Measurements from ENCODE around the gene RHCE.
"Not testable (repeated sequence)": the region's sequence is repeated elsewhere in the genome, so short reads cannot be mapped to it uniquely, and the experiment has no call there.

The RHCE gene

DNA sequence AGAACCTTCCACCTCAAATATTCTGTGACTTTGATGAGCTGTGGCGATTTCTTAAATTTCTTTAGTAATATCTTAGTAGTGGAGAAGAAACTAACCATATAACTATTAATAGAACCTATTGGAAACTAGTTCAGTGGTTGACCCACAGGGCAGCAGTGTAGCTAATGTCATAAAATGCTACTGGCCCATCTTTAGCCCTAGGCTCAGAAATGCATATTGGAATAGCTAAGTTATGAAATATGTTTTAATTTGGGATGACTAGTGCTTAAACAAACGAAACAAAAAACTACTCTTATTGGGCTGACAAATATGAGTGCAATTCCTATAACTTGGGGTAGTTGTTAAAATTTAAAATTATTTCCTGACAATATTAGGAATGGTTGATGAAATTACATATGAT is 30.3 kb upstream of the RHCE start:
- Histone ChIP-seq H3K4ac (ENCODE audit: low read depth, low read length) (no peak overlapping the region), H3K79me2 (ENCODE audit: control insufficient read depth, insufficient read depth, low read length) (no peaks in the 10 kb centered on the region), H3K4me3 (ENCODE audit: low read length) (no peak overlapping the region), H3K9ac (ENCODE audit: low read length) (no peak overlapping the region), H2BK5ac (ENCODE audit: low read length) (no peak overlapping the region), H3K18ac (ENCODE audit: low read length) (no peak overlapping the region), H3K27me3 (ENCODE audit: insufficient read depth, low read length, poor library complexity) (no peaks in the 10 kb centered on the region), H3K27ac (ENCODE audit: low read depth, low read length) (no peak overlapping the region), H4K5ac (ENCODE audit: low read length) (no peak overlapping the region), H2BK15ac (replicated peaks; ENCODE audit: low read depth) (no peak overlapping the region), H3K4me2 (ENCODE audit: low read length) (no peak overlapping the region), H3K56ac (ENCODE audit: low read length) (no peak overlapping the region), H3K79me1 (ENCODE audit: low read length) (no peaks in the 10 kb centered on the region), H3K23ac (ENCODE audit: low read length) (no peak overlapping the region), H2AK5ac (ENCODE audit: low read length) (no peak overlapping the region), H4K8ac (ENCODE audit: low read depth, low read length) (no peak overlapping the region), H3K4me1 (ENCODE audit: control insufficient read depth, low read depth, low read length) (no peaks in the 10 kb centered on the region), H3K36me3 (ENCODE audit: control insufficient read depth, insufficient read depth, low read length) (no peaks in the 10 kb centered on the region), H2BK120ac (ENCODE audit: low read depth, low read length) (no peak overlapping the region)
- no CpG with 5 or more reads among the region's 2 CpGs for WGBS (ENCODE audit: extremely low coverage, insufficient coverage, low lambda C conversion rate)
- no peak for DNase-seq

DNA sequence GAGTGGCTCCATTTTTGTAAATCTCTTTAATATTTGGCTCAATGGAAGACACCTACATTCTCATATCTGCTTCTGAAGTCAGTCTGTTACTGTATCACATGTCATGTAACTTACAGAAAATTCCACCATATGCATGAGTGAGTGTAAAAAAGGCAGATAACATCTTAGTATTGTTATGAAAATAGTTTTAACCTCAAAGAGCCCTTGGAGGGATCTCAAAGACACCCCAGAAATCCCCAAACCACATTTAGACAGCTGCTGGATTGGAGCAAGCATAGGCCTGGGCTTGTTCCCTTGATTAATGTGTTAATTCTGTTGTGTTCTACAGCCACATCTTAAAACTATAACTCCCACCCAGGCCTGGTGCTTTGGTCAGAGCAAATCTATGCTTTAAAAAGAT is 26.9 kb upstream of the RHCE start:
- no peak overlapping the region for H3K9ac ChIP-seq (ENCODE audit: low read length)
- no peak overlapping the region for H3K4me2 ChIP-seq (ENCODE audit: low read length)
- H2BK120ac ChIP-seq (ENCODE audit: low read depth, low read length) = no peak overlapping the region
- no peak overlapping the region for H3K56ac ChIP-seq (ENCODE audit: low read length)
- no peak overlapping the region for H3K4me3 ChIP-seq (ENCODE audit: low read length)
- no peaks in the 10 kb centered on the region for H3K79me1 ChIP-seq (ENCODE audit: low read length)
- no peaks in the 10 kb centered on the region for H3K79me2 ChIP-seq (ENCODE audit: control insufficient read depth, insufficient read depth, low read length)
- H2BK15ac ChIP-seq (replicated peaks; ENCODE audit: low read depth) = no peak overlapping the region
- H3K36me3 ChIP-seq (ENCODE audit: control insufficient read depth, insufficient read depth, low read length) = no peaks in the 10 kb centered on the region
- H2AK5ac ChIP-seq (ENCODE audit: low read length) = no peak overlapping the region
- H3K27ac ChIP-seq (ENCODE audit: low read depth, low read length) = no peak overlapping the region
- H4K5ac ChIP-seq (ENCODE audit: low read length) = no peak overlapping the region
- H3K4me1 ChIP-seq (ENCODE audit: control insufficient read depth, low read depth, low read length) = no peaks in the 10 kb centered on the region
- DNase-seq = no peak
- no peak overlapping the region for H3K18ac ChIP-seq (ENCODE audit: low read length)
- H2BK5ac ChIP-seq (ENCODE audit: low read length) = no peak overlapping the region
- H4K8ac ChIP-seq (ENCODE audit: low read depth, low read length) = no peak overlapping the region
- H3K23ac ChIP-seq (ENCODE audit: low read length) = no peak overlapping the region
- no peak overlapping the region for H3K4ac ChIP-seq (ENCODE audit: low read depth, low read length)
- H3K27me3 ChIP-seq (ENCODE audit: insufficient read depth, low read length, poor library complexity) = no peaks in the 10 kb centered on the region

DNA sequence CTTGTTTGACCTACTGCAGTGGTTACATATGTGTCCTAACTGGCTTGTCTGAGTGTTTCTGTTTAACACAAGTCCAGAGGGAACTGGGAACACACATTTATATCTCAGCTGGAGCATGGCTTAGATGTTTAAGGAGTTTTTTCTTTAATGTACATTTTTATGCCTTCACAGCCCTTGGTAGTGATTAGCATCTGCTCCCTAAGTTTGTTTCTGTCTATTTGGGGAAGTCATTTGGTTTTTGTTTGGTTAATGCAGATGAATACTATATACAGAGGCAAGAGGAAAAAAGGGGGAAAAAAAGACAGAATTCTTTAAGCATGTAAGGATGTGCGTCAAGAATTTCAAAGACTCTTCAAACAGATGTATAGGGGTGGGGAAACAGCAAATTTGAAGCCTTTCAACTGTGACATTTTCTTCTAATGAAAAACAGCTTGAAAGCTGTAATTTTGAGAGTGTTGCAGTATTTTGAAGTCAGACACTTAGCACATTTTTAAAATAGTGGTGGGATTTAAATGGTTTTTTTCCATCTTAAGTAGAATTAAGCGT is 25.4 kb upstream of the RHCE start:
- Histone ChIP-seq H3K4me1 (ENCODE audit: control insufficient read depth, low read depth, low read length) (peaks cover 6% of the 10 kb centered on the region), H3K9ac (ENCODE audit: low read length) (no peak overlapping the region), H3K56ac (ENCODE audit: low read length) (no peak overlapping the region), H3K27ac (ENCODE audit: low read depth, low read length) (no peak overlapping the region), H4K8ac (ENCODE audit: low read depth, low read length) (no peak overlapping the region), H3K4me2 (ENCODE audit: low read length) (no peak overlapping the region), H4K5ac (ENCODE audit: low read length) (no peak overlapping the region), H3K79me2 (ENCODE audit: control insufficient read depth, insufficient read depth, low read length) (peaks cover 4% of the 10 kb centered on the region), H2BK5ac (ENCODE audit: low read length) (no peak overlapping the region), H3K4me3 (ENCODE audit: low read length) (no peak overlapping the region), H3K36me3 (ENCODE audit: control insufficient read depth, insufficient read depth, low read length) (no peaks in the 10 kb centered on the region), H2BK120ac (ENCODE audit: low read depth, low read length) (no peak overlapping the region), H3K27me3 (ENCODE audit: insufficient read depth, low read length, poor library complexity) (no peaks in the 10 kb centered on the region), H3K4ac (ENCODE audit: low read depth, low read length) (no peak overlapping the region), H3K79me1 (ENCODE audit: low read length) (peaks cover 4% of the 10 kb centered on the region), H2BK15ac (replicated peaks; ENCODE audit: low read depth) (no peak overlapping the region), H2AK5ac (ENCODE audit: low read length) (no peak overlapping the region), H3K18ac (ENCODE audit: low read length) (no peak overlapping the region), H3K23ac (ENCODE audit: low read length) (no peak overlapping the region)
- no peak for DNase-seq
- no CpG with 5 or more reads among the region's 2 CpGs for WGBS (ENCODE audit: extremely low coverage, insufficient coverage, low lambda C conversion rate)

DNA sequence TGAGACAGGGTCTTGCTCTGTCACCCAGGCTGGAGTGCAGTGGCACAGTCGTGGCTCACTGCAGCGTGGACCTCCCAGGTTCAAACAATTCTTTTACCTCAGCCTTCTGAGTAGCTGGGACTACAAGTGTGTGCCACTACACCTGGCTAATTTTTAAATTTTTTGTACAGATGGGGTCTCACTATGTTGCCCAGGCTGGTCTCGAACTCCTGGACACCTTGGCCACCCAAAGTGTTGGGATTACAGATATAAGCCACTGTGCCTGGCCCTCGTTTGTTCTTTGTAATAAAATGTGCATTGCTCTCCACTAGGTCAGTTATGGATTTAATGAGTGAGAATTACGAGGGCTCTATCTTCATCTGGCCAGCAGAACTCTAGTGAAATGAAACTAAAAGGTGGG is 24.0 kb upstream of the RHCE start:
- not testable (repeated sequence) for H3K56ac ChIP-seq (ENCODE audit: low read length); H3K36me3 ChIP-seq (ENCODE audit: control insufficient read depth, insufficient read depth, low read length); H3K27me3 ChIP-seq (ENCODE audit: insufficient read depth, low read length, poor library complexity); H3K4me3 ChIP-seq (ENCODE audit: low read length); H3K4ac ChIP-seq (ENCODE audit: low read depth, low read length); H4K5ac ChIP-seq (ENCODE audit: low read length); H3K18ac ChIP-seq (ENCODE audit: low read length); H2AK5ac ChIP-seq (ENCODE audit: low read length); H3K79me2 ChIP-seq (ENCODE audit: control insufficient read depth, insufficient read depth, low read length); H3K23ac ChIP-seq (ENCODE audit: low read length); H3K79me1 ChIP-seq (ENCODE audit: low read length); H3K4me2 ChIP-seq (ENCODE audit: low read length); H2BK15ac ChIP-seq (replicated peaks; ENCODE audit: low read depth); H3K9ac ChIP-seq (ENCODE audit: low read length); H4K8ac ChIP-seq (ENCODE audit: low read depth, low read length); H3K27ac ChIP-seq (ENCODE audit: low read depth, low read length); H2BK5ac ChIP-seq (ENCODE audit: low read length); H3K4me1 ChIP-seq (ENCODE audit: control insufficient read depth, low read depth, low read length); H2BK120ac ChIP-seq (ENCODE audit: low read depth, low read length); DNase-seq
- WGBS (ENCODE audit: extremely low coverage, insufficient coverage, low lambda C conversion rate) = no CpG with 5 or more reads among the region's 5 CpGs

DNA sequence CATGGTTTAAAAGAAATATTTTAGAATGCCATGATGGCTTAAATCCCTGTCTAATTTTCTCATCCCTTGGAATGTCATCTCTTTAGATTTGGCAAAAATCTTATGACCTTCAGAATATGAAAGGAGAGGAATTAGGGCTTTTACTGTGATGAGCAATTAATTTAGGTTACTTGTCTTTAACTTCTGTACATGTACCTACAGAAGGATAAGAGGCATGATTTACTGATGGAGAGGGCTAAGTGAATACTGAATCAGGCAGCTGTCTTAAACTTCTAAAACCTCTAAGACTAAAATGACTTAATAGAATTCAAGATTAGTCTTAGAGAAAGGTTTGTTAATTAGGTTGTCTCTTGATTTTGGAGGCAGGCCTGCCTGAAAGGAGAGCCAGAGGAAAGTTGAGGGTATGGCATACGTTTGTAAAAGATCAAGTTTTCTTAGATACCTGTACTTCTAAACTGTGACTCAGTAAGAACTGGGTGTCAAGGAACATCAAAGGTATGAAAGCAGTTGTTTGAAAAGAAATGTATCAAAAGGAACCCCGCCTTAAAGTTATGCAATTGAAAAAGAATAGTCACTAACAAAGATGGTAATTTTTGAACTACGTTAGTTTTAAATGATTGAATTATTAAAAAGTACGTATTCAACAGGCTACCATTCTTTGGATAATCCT is 22.5 kb upstream of the RHCE start:
- no peak overlapping the region for H3K23ac ChIP-seq (ENCODE audit: low read length)
- H3K4ac ChIP-seq (ENCODE audit: low read depth, low read length) = no peak overlapping the region
- H3K79me1 ChIP-seq (ENCODE audit: low read length) = peaks cover 9% of the 10 kb centered on the region
- H2AK5ac ChIP-seq (ENCODE audit: low read length) = no peak overlapping the region
- DNase-seq = no peak
- H3K36me3 ChIP-seq (ENCODE audit: control insufficient read depth, insufficient read depth, low read length) = no peaks in the 10 kb centered on the region
- H3K9ac ChIP-seq (ENCODE audit: low read length) = no peak overlapping the region
- no peak overlapping the region for H3K56ac ChIP-seq (ENCODE audit: low read length)
- no CpG with 5 or more reads among the region's 4 CpGs for WGBS (ENCODE audit: extremely low coverage, insufficient coverage, low lambda C conversion rate)
- H4K5ac ChIP-seq (ENCODE audit: low read length) = no peak overlapping the region
- no peak overlapping the region for H2BK5ac ChIP-seq (ENCODE audit: low read length)
- H3K18ac ChIP-seq (ENCODE audit: low read length) = no peak overlapping the region
- H2BK120ac ChIP-seq (ENCODE audit: low read depth, low read length) = no peak overlapping the region
- peaks cover 6% of the 10 kb centered on the region for H3K4me1 ChIP-seq (ENCODE audit: control insufficient read depth, low read depth, low read length)
- no peaks in the 10 kb centered on the region for H3K27me3 ChIP-seq (ENCODE audit: insufficient read depth, low read length, poor library complexity)
- H3K4me3 ChIP-seq (ENCODE audit: low read length) = no peak overlapping the region
- no peak overlapping the region for H3K4me2 ChIP-seq (ENCODE audit: low read length)
- H3K27ac ChIP-seq (ENCODE audit: low read depth, low read length) = no peak overlapping the region
- peaks cover 8% of the 10 kb centered on the region for H3K79me2 ChIP-seq (ENCODE audit: control insufficient read depth, insufficient read depth, low read length)
- no peak overlapping the region for H4K8ac ChIP-seq (ENCODE audit: low read depth, low read length)
- no peak overlapping the region for H2BK15ac ChIP-seq (replicated peaks; ENCODE audit: low read depth)

DNA sequence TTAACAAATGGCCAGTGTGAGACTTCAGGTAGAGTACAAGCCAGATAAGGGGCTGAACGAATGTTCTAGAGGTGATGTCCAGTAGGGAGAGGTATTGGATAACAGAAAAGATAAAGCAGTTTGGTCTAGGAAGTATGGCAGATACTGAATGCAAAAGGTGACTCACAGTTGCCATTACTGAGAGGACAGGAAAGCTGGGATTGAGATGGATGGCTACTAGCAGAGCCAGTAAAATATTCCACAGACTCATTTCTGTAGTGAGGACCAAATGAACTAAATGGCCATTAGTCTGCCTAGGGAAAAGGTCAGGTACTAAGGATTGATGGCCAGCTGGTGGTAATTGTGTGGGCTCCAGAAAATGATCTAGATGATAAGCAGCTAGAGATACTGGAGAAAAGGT is 21.6 kb upstream of the RHCE start:
- no peak overlapping the region for H3K4me2 ChIP-seq (ENCODE audit: low read length)
- no peak overlapping the region for H3K4me3 ChIP-seq (ENCODE audit: low read length)
- DNase-seq = peak; percentile 38
- H4K5ac ChIP-seq (ENCODE audit: low read length) = no peak overlapping the region
- H3K27me3 ChIP-seq (ENCODE audit: insufficient read depth, low read length, poor library complexity) = no peaks in the 10 kb centered on the region
- H3K79me1 ChIP-seq (ENCODE audit: low read length) = peaks cover 9% of the 10 kb centered on the region
- H3K27ac ChIP-seq (ENCODE audit: low read depth, low read length) = no peak overlapping the region
- H2BK120ac ChIP-seq (ENCODE audit: low read depth, low read length) = no peak overlapping the region
- no peak overlapping the region for H3K56ac ChIP-seq (ENCODE audit: low read length)
- no peaks in the 10 kb centered on the region for H3K36me3 ChIP-seq (ENCODE audit: control insufficient read depth, insufficient read depth, low read length)
- no peak overlapping the region for H3K4ac ChIP-seq (ENCODE audit: low read depth, low read length)
- H3K18ac ChIP-seq (ENCODE audit: low read length) = no peak overlapping the region
- H3K23ac ChIP-seq (ENCODE audit: low read length) = no peak overlapping the region
- H3K4me1 ChIP-seq (ENCODE audit: control insufficient read depth, low read depth, low read length) = peaks cover 6% of the 10 kb centered on the region
- H2BK15ac ChIP-seq (replicated peaks; ENCODE audit: low read depth) = no peak overlapping the region
- H3K79me2 ChIP-seq (ENCODE audit: control insufficient read depth, insufficient read depth, low read length) = peaks cover 12% of the 10 kb centered on the region
- H2BK5ac ChIP-seq (ENCODE audit: low read length) = no peak overlapping the region
- no peak overlapping the region for H4K8ac ChIP-seq (ENCODE audit: low read depth, low read length)
- WGBS (ENCODE audit: extremely low coverage, insufficient coverage, low lambda C conversion rate) = no CpG with 5 or more reads among the region's 1 CpG
- H3K9ac ChIP-seq (ENCODE audit: low read length) = no peak overlapping the region
- H2AK5ac ChIP-seq (ENCODE audit: low read length) = no peak overlapping the region

All from mesendoderm (in vitro differentiated cells).